Raji (cell line): Measurements from ENCODE around the gene GPBAR1.

Source experiments
- POLR2A ChIP-seq: IDR thresholded peaks from 2 replicates; pipeline ENCODE4 v1.6.1; 2011; ENCODE audit warnings: low read depth, low read length, control low read depth; ENCODE audit not compliant: insufficient read depth

The GPBAR1 gene, protein sequence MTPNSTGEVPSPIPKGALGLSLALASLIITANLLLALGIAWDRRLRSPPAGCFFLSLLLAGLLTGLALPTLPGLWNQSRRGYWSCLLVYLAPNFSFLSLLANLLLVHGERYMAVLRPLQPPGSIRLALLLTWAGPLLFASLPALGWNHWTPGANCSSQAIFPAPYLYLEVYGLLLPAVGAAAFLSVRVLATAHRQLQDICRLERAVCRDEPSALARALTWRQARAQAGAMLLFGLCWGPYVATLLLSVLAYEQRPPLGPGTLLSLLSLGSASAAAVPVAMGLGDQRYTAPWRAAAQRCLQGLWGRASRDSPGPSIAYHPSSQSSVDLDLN

DNA sequence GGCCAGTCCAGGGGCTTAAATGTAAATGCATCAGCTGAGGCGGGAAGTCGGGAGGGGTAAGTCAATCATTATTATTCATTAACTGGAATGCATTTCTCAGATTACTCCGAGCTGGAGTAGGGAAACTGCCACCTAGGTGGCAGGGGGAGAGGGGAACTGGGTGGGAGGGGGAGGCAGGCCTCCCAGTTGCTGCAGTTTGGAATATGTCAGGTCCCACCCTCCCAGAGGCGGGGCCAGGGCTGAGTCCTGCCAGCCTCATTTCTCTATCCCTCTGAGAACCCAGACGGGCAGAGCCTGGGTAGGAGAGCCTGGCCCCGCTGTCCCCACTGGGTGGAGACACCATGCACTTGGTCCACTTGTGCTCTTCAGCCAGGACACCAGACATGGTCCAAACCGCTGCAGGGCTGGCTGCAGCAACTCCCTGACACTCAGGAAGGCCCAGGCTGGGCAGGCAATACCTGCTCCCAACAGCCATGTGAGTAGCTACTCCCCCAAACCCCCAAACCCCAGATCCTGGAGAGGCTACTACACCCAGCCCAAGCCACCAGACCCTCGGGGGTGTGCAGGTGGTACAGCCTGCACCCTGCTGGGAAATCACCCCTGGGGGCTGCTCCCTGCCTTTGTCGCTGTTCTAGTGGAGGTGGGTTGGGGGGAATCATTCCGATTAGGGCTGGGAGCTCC lies at the start of gene GPBAR1:
Gene GPBAR1 (plus strand): TSS at position 274 of the 681 bp plus-strand sequence. CDS start 1,710 bp downstream, outside the sequence.
- TF ChIP-seq POLR2A: no peak

DNA sequence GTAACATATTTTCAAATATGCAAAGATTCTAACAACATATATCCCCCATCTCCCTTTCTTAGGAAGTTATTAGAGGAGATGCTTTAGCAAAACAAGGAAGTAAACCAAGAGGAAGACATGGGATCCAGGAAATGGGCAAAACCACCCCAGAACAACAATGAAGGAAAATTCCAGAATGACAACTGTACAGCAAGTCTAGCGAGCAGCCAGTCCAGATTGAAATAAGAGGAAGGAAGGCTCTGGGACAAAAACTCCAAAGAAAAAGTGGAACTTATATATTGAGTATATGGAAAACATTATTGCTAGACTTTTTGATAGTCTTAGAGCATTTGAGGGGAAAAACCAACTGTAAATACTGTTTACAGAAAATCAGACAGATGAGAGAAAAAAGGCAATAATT lies 46.7 kb upstream of the GPBAR1 start:
- TF ChIP-seq POLR2A: no peak

DNA sequence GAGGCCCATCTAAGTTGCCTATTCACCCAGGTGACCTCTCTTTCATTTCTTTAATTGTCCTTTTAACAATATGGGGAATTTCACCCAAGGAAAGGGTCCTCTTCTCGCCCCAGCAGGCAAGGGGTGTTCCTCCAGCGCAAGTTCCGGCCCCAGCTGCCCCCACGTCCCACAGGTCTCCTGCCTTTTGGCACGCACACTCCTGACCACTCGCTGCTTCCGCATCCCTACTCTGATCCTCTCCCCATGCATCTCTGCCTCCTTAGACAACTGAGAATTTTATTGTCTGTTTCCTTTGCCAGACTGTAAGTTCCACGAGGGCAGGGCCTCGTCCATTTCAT lies 44.5 kb upstream of the GPBAR1 start:
- no peak for TF ChIP-seq POLR2A

DNA sequence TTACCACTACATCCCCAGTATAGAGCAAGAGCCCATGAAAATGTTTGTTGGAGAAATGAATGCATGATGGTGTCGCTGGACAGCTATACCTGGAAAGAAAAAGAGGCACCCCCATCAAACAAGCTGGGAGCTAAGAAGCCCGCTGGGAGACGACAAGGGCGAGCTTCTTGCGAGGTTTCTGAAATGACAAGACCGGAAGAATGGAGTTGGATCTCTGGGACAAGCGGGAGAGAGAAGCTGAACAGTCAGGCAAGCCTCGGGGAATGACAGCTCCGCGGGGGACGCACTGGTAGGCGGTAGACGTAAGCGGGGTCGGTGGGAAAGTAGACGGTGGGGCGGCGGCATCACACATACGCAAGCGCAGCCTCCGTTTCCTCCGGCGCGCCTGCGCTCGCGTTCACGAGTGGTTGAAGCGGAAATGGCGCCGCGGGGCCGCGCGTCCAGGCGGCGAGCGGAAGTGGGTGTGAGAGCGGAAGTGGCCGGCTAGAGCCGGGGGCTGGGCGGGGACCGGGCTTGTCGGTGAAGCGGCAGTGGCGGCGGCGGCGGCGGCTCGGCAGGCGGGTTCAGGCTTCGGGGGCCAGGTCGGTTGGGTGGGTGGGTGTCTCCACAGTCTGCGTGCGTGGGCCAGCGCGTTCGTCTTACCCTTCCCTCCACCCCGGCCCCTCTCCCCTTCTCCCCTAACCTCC lies 44.0 kb upstream of the GPBAR1 start, which contains the start of gene ARPC2:
Gene ARPC2 (plus strand): TSS at position 516 of the 686 bp plus-strand sequence. CDS start 282 bp downstream, outside the sequence.
- peak; percentile 83 for TF ChIP-seq POLR2A

DNA sequence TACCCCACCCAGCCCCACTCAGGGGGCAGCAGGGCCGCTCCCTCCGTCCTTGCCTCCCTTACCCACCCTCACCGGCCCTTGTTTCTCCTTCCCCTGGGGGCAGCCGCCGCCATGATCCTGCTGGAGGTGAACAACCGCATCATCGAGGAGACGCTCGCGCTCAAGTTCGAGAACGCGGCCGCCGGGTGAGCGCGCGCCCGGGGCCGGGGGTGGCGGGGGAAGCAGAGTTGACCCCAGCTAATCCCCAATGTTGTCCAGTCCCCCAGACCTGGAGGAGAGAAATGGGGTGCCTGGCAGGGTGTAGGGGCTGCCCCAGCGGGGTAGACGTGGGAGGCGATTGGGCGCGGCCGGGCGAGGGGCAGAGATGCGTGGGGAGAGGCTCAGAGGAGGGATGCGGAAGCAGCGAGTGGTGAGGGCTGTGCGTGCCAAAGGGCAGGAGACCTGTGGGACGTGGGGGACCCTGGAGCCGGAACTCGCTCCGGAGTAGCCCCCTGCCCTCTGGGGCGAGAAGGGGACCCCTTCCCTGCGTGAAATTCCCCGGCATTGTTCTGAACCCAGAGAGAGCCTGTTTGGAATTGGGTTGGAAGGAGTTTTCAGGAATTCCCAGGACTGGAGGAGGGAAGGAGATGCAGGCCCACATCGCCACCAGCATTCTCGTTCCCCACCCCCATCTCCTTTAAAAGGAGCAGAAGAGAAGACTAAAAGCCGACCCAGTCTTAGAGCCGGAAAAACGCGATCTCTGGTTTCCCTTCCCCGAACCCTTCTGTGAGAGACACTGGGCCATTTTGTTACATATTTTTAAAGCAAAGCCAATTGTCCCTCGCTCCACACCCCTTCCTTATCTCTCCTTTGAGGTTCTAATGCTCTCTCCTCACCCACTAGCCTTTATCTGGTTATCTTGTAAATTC lies 43.2 kb upstream of the GPBAR1 start:
- TF ChIP-seq POLR2A: peak; percentile 41

DNA sequence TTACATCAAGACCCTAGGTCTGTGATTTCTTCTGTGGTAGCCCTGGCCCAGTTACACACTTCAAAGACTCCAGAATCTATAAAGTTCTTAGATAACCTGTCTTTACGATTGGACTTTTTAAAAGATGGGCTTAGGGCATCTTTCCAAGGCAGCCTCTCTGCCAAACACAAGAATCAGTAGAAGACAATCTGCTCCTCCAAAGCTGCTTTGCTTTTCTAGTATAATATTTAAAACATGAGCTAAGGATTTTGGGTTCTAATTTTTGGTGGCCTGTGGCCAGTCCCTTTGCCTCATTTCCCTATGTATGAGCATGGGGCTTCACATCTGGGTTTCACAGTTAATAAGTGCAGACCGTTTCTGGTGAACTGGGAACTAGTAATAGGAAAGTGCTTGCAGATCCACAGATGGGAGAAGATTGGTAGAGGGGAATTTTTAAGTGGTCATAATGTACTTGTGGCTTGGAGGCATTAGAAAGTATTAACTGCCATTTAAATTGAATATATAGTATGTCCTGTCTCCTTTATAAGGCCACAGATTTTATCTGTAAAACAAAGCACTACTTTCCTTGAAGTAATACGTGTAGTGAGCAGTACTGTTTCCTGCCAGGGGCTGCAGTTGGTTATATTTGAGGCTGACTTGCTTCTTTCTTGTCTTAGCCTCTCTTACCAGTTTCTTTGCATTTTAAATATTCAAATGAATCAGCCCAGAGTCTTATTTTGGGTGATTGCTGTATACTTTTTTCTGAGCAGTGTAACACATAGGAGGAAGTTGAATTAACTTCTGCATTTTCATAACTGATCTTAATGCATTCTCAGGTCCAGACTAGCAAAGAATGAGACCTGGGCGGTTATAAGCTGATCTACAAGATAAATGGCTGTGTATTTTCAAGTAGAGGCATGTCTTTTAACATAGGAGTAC lies 42.3 kb upstream of the GPBAR1 start:
- TF ChIP-seq POLR2A: peak; percentile 64; the same call in 1 of the 2 replicates

DNA sequence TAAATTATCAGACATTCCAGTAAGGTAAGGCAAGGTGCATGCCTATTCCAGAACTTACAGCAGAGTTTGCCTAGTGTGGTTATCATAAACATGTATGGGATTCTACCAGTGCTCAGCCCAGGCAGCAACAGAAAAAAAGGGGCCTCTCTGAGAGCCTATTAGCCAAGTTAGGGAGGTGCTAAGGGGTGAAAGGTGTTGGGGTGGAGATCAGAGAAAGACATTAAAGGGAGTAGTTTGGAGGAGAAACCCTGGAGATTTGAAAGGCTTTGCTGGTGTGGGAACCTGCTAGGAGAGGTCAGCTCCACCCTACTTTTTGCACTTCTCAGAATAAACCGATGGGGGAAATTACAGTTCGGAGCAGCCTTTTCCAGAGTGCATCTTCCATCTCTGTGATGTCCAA lies 40.9 kb upstream of the GPBAR1 start:
- no peak for TF ChIP-seq POLR2A

DNA sequence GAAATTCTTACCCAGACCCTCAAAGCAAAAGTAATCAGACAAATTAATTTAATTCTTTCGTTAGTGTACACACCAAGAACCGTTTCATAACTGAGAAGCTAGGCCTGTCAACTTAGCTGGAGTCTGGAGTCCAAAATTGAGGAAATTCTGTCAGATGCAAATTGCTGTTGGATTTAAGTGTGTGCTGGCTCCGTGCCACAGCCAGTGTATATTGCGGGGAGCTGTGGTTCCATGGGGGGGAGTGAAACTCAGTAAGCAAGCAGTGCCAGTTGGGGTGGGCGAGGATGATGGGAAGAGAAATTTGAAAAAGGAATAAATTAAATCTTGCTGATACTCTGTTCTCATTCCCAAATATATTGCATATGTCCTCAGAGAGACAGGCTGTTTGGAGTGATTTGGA lies 39.8 kb upstream of the GPBAR1 start:
- TF ChIP-seq POLR2A: no peak

DNA sequence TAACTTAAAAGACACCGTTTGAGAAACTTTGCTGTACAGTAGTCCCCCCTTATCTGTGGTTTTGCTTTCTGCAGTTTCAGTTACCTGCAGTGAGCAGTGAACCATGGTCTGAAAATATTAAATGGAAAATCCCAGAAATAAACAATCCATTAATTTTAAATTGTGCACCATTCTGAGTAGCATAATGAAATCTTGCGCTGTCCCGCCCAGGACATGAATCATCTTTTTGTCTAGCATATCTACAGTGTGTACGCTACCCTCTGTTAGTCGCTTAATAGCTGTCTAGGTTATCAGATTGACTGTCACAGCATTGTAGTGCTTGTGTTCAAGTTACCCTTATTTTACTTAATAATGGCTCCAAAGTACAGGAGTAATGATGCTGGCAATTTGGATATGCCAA lies 37.8 kb upstream of the GPBAR1 start:
- no peak for TF ChIP-seq POLR2A

DNA sequence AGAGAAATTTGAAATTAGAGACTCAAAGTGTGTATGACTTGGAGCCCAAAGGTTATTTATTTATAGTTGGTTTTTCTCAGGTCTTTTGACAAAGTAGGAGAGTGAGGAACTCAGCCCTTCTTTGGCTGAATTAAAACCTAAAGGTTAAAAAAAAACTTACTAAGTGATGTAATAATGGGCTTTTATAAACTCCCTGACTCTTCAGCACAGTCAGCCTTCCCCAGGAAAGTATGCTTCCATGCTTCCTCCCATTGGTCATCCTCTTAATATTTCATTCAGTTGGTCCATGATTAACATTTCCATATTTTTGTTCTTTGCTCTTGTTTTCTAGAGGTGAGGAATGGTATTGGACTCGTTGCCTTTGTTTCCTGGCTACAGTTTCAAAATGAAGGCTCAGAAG lies 36.6 kb upstream of the GPBAR1 start:
- TF ChIP-seq POLR2A: no peak

DNA sequence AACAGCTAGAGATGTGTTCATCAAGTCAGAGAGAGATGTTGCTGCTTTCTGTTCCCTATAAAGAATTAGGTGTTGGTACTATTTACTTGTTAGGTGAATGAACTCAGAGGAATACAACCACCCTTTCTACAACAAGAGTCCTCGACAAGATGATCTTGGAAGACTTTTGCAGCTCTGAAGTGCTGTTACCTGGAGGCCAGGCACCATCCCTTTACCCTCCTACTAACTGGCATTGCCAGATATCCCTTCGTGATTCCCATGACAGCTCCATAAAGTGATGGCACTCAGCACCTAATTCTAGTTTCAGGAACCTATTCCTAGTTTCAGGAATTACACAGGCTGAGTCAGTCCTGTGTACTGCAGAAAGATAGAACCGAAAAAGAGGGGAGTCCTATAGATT lies 33.9 kb upstream of the GPBAR1 start:
- TF ChIP-seq POLR2A: no peak

DNA sequence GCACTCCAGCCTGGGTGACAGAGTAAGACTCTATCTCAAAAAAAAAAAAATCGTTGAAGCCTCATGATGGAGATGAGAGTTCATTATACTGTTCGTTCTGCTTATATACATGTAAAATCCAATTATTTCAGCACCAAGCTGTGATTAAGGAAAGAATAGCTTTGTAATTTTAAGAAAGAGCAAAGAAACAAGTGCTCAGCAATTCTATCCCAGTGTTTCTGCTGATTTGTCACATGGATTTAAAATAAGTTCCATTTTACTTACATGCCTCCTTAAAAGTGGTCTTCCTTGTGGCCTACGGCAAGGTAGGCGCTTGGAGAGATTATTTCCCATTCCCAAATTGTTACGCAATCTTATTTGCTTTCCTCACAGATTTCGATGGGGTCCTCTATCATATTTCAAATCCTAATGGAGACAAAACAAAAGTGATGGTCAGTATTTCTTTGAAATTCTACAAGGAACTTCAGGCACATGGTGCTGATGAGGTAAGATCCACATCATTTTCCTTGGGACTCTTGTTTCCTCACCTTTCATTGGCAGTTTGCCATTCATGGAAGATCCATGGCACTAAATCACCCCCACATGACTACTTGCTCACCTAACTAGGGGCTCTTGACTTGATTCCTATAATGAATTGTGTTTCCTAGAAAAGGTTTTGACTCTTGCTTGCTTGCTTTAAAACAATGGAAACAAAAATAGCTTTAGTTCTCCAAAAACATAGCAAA lies 32.3 kb upstream of the GPBAR1 start:
- TF ChIP-seq POLR2A: no peak

DNA sequence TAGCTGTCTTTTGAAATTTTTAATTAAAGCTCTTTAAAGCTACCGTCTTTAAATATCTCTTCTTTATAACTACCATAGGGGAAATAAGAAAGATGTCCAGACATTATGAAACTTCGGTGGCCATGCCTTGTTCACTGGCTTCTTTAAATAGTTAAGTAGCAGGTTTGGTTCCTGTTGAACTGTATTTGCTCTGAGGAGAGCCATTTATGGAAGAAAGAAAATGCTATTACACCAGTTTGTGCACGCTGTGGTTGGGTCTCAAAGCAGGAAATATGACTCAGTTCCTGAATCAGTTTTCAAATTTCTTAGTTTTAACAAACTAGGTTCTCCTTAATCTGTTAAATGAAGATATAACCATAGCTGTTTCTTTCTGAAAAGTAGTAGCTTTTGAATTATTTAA lies 31.6 kb upstream of the GPBAR1 start:
- no peak for TF ChIP-seq POLR2A
